Right ventricle myocardium superior (tissue), 1 donor: Measurements from ENCODE around the gene PREX1. TPM values are rescaled to one million over a fixed set of nuclear protein-coding genes. Genes with fewer than 3 reads are reported as not detected.

Experiments
- ATAC-seq: fragments of 200-7000 bp; cut with Tn5 transposase; one replicate; pipeline ENCODE4 v1.9.1; 2020; ENCODE audit warnings: mild to moderate bottlenecking; ENCODE audit not compliant: poor library complexity
- DNase-seq: peaks from one replicate; pipeline ENCODE4 v3.0.0-alpha.2; 2020
- intact Hi-C: fragments of 100-400 bp; cut with DNase I; formaldehyde crosslinking; loops from one replicate; pipeline ENCODE4 v1.11.2; 2022
- total RNA-seq: library from RNA; stranded (reverse); fragmentation: NEBNext Ultra II Directional; extraction: Animal tissue kit (Norgen Biotek cat#: 25700); gene quantifications from one replicate; pipeline ENCODE4 v1.2.1, GENCODE V29; 2021
- donor health status: DM: no; HTN: yes; CAD: no; lungs with severe emphysema.

PREX1 gene
- total RNA-seq, 1 donor from 2014 or later, result 10.3 TPM

GRCh38 chr20:48706116-48706656 is 121.6 kb downstream of the PREX1 start:
- intact Hi-C loops, result no loop called here
- peak; percentile 50 for ATAC-seq

GRCh38 chr20:48705240-48706115 is 122.3 kb downstream of the PREX1 start:
- ATAC-seq, result no peak
- intact Hi-C loops, result no loop called here
- DNase-seq, result no peak

More at GRCh38 chr20:48706116-48706656, 121.6 kb downstream of the PREX1 start:
- DNase-seq, result no peak

- no peak for DNase-seq
- intact Hi-C loops, result no loop called here
- no peak for ATAC-seq
Measured at GRCh38 chr20:48704761-48705160, 123.0 kb downstream of the PREX1 start.

GRCh38 chr20:48703511-48704219 is 124.1 kb downstream of the PREX1 start:
- intact Hi-C loops, result no loop called here
- DNase-seq (peak; percentile 75), ATAC-seq (peak; percentile 55)

- DNase-seq, result peak; percentile 72
- intact Hi-C loops, result no loop called here
- peak; percentile 37 for ATAC-seq
Measured at GRCh38 chr20:48703107-48703506, 124.7 kb downstream of the PREX1 start.

- intact Hi-C loops, result no loop called here
- ATAC-seq (no peak), DNase-seq (no peak)
Measured at GRCh38 chr20:48702455-48702913, 125.3 kb downstream of the PREX1 start.

GRCh38 chr20:48701702-48702101 is 126.1 kb downstream of the PREX1 start:
- intact Hi-C loops, result no loop called here
- ATAC-seq (no peak), DNase-seq (no peak)

GRCh38 chr20:48698507-48699267 is 129.1 kb downstream of the PREX1 start:
- intact Hi-C loops, result no loop called here
- ATAC-seq (no peak), DNase-seq (no peak)

GRCh38 chr20:48697845-48698491 is 129.8 kb downstream of the PREX1 start:
- DNase-seq (peak; percentile 90), ATAC-seq (peak; percentile 95)
- intact Hi-C loops, result no loop called here

- no peak for ATAC-seq
- no peak for DNase-seq
- intact Hi-C loops, result no loop called here
Measured at GRCh38 chr20:48696671-48697070, 131.1 kb downstream of the PREX1 start.

- ATAC-seq (no peak), DNase-seq (no peak)
- intact Hi-C loops, result no loop called here
Measured at GRCh38 chr20:48695738-48696137, 132.1 kb downstream of the PREX1 start.

- DNase-seq (no peak), ATAC-seq (no peak)
- intact Hi-C loops, result no loop called here
Measured at GRCh38 chr20:48695255-48695654, 132.5 kb downstream of the PREX1 start.

- intact Hi-C loops, result no loop called here
- DNase-seq, result no peak
- no peak for ATAC-seq
Measured at GRCh38 chr20:48694381-48694865, 133.4 kb downstream of the PREX1 start.

- intact Hi-C loops, result no loop called here
- no peak for DNase-seq
- ATAC-seq, result peak; percentile 50
Measured at GRCh38 chr20:48691523-48691922, 136.3 kb downstream of the PREX1 start.

- DNase-seq, result no peak
- ATAC-seq, result no peak
- intact Hi-C loops, result no loop called here
Measured at GRCh38 chr20:48690888-48691287, 136.9 kb downstream of the PREX1 start.

- ATAC-seq (no peak), DNase-seq (no peak)
- intact Hi-C loops, result no loop called here
Measured at GRCh38 chr20:48689874-48690571, 137.8 kb downstream of the PREX1 start.

- no peak for ATAC-seq
- intact Hi-C loops, result no loop called here
Measured at GRCh38 chr20:48689388-48689787, 138.4 kb downstream of the PREX1 start.

GRCh38 chr20:48688579-48688978 is 139.2 kb downstream of the PREX1 start:
- intact Hi-C loops, result no loop called here
- ATAC-seq, result no peak
- no peak for DNase-seq

More at GRCh38 chr20:48689388-48689787, 138.4 kb downstream of the PREX1 start:
- DNase-seq, result no peak
